ENCODE results near the gene ATP8B3.

Gene ATP8B3

GRCh38 chr19:1736280-1736679 lies 75.8 kb downstream of the ATP8B3 start:
- DNase-seq: no peak

- DNase-seq: no peak
Observed at GRCh38 chr19:1734321-1734966, 77.6 kb downstream of the ATP8B3 start.
